Stimulated activated CD4-positive, alpha-beta T cell treated with anti-CD3 and anti-CD28 coated beads, Interleukin-12 subunit alpha, Interleukin-12 subunit beta, amount 100 ng/mL, for 48 hours (primary cell): ENCODE measurements around the gene SNHG17.
"Not testable (repeated sequence)": the region's sequence is repeated elsewhere in the genome, so short reads cannot be mapped to it uniquely, and the experiment has no call there.

Experiments used
- DNase-seq, 3 donors: peaks; one replicate each; pipeline ENCODE4 v3.0.0-alpha.2; 2020; ENCODE audit warnings: low read depth in 2 of 3, low spot score in 1 of 3

SNHG17 gene

DNA sequence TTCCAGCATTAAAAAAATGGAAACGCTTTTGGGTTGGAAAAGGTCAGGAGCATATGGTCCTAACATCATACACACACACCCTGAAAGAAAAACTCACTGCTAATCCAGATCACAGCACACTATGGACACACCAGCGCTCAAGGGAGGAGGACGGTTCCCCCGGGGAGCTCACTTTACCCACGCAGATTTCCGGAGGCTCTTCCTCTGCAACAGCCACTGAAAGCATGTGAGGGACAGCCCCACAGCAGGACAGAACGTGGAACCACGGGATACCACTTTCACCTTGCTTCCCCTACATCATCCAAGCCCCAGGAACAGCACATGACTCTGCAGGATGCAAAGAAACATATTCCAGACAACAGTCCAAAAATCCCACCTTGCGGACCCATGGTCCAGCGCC, 13.2 kb downstream of the SNHG17 start:
- no peak for DNase-seq

DNA sequence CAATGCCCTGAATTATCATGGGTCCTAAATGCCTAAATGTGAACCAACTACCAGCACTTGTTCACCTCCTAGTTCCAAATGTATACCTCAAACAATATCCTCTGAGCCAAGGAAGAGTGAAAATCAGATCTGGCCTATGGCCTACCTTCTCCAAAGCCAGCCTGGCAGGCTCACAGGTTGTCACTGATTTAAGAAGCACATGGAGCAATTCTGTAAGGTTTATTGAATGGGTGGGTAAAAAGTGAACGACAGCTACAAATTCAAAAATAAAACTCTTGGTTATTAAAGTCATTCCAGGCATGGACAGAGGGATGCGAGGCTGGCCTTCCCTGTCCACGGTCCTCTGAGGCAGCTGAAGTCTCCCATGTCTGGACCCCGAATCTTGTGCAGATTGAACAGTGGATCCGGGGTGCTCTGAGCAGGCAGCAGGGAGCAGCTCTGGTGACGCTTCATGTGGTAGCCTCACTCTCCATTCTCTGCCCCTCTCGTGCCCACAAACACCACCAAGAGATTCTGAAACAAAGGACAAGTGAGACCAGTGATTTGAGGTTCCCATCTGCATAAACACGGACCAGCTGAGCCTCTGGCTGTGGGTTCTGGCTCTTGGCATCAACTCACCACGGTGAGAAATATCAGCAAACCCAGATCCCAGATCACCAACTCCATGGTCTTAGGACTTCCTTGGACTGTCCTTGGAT, 14.6 kb downstream of the SNHG17 start:
- DNase-seq = no peak

DNA sequence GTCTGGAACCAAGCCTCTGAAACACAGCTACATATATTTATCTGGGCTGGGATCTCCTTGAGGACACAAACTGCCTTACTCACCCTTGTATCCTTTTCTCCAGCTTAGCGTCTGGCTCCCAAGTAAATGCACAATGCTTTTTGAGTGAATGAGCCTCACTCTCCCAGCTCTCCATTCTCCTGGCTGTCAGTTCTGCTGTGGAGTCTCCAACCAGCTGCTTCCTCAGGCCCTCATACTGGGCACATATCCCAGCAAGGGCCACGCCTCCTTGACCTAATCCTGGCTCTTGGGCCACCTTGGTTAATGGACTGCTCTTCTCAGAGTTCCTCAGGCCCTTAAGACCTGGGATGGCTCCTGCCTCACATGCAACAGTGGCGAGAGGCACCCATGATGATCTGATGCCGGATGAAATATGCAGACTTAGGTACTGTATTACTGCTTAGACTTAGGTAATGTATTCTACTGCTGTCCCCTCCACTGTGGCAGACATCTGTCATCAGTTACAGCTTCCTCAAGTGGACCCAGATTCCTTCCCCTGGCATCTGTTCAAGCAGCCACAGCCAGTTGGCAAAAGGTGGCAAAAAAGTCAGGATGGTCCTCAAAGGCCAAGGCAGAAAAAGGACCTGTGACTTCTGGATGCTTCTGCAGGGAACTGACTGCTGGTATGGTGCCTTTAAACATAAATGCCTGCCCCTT, 16.5 kb downstream of the SNHG17 start:
- no peak for DNase-seq

DNA sequence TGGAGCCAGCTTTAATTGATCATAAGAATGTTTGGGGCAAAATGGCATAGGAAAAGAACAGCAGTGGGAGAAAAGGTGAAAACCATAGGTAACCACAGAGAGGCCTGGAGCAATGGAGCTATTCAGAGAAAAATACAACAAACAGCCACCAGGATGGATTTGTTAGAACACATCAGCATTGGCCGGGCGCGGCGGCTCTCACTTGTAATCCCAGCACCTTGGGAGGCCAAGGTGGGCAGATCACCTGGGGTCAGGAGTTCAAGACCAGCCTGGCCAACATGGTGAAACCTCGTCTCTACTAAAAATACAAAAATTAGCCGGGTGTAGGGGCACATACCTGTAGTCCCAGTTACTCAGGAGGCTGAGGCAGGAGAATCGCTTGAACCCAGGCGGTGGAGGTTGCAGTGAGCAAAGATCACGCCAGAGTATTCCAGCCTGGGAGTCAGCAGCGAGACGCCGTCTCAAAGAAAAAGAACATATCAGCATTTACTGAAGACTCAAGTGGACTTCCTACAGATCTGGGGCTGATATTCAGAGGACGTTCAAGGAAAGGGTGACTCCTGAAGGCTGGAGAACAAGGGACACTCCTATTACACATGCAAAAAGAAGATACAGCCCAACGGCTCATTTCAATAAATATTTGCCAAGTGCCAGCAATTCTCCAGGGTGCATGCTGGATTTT, 20.2 kb downstream of the SNHG17 start:
- DNase-seq = no peak

DNA sequence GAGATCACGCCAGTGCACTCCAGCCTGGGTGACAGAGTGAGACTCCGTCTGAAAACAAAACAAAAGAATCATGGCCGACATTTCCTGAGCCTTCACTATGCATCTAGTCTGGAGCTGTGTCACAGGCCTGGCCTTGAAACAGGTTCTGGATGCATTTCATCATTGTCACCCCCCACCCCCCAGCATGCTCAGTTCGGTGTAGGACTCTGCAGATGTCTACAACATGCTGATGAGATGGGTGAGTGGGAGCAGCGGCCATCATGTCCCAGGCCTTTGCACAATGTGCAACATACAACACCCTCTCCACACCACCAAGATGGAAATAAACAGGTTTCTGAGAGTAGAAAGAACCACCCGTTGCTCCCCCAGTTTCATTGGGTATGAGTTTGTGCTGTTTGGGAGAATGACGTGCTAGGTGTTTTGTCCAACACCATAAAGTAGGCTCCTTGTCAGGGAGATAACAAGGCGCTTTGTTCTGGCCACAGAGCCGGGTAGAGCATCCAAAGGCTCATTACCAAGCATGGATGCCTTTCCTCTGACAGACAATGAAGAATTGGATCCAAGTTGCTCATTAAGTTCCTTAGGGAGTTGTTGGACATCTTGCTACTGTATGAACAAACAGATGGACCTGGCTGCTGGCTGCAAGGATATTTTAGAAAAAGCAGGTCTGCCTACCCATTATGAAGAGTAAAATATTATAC, 22.1 kb downstream of the SNHG17 start:
- DNase-seq = no peak

DNA sequence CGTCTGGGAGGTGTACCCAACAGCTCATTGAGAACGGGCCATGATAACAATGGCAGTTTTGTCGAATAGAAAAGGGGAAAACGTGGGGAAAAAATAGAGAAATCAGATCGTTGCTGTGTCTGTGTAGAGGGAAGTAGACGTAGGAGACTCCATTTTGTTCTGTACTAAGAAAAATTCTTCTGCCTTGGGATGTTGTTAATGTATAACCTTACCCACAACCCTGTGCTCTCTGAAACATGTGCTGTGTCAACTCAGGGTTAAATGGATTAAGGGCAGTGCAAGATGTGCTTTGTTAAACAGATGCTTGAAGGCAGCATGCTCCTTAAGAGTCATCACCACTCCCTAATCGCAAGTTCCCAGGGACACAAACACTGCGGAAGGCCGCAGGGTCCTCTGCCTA, 27.3 kb downstream of the SNHG17 start:
- not testable (repeated sequence) for DNase-seq

DNA sequence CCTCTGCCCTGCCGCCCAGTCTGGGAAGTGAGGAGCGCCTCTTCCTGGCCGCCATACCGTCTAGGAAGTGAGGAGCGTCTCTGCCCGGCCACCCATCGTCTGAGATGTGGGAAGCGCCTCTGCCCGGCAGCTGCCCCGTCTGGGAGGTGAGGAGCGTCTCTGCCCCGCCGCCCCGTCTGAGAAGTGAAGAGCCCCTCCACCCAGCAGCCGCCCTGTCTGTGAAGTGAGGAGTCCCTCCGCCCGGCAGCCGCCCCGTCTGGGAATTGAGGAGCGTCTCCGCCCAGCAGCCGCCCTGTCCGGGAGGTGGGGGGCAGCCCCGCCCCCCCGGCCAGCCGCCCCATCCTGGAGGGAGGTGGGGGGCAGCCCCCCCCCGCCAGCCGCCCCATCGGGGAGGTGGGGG, 27.8 kb downstream of the SNHG17 start:
- no peak for DNase-seq

DNA sequence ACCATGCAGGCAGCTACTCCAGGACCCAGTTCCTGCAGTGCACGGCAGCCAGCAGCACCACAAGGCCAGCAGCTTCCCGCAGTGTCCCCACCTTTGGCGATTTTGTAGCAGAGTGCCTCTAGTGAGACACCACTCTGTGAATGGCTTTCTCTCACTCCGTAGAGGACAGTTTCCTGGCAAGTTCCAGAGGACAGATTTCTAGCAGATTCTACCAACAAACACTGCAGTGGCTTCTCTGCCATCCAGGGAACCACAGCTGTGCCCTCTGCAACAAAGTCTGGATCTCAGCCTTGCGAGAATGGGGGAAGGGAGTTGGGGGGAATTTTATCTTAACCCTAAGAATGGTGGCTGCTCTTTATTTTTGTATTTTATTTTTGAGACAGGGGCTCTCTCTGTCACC, 28.7 kb downstream of the SNHG17 start:
- DNase-seq = no peak

DNA sequence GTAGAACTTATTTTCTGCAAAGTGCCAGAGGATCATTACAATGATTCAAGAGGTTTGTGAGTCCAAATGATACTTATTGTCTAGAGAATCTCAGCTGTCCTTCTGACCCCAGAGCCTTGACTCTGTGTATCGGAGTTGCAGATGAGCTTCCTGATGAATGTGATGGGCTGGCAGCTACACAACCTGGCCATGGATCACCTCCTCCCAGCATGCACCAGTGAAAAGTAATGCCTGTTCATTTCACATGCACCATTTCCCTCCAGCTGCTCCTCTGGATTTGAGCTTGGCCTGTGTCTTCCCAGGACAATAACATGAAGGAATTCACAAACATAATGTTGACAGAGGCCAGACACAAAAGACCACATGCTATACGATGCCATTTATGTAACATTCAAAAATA, 30.0 kb downstream of the SNHG17 start:
- no peak for DNase-seq

DNA sequence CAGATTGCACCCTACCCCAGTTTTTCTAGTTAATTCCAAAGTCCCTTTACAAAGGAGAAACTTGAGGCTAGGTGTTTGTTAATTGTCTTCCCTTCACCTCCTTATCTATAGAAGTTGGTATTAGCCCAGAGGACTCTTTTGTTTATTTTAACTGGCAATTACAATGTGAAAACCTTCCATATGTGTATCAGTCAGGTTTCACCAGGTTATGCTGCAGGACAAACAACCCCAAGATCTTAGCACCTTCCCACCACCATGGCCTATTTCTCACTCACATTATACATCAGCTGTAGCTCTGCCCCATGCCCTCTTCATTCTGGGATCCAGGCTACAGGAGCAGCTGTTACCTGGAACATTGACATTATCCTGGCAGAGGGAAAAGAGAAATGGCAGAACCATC, 31.1 kb downstream of the SNHG17 start:
- no peak for DNase-seq

DNA sequence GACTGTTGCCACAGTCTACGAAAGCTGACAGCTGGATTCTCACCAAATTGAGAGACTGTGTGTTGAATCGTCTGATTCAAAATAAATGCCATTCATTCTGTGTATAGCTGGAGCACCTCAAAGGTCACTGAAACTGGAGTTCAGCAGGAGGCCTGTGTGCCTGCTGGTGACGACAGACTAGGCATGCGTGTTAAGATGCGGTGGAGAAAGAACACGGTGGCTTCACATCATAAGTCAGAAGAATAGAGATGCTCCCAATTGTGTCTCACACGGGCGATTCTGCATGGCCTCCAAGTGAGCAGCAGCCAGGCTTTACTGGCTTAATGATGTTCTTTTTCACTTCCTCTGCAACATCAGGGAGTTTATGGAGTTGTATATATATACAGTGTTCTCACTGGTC, 32.3 kb downstream of the SNHG17 start:
- no peak for DNase-seq

DNA sequence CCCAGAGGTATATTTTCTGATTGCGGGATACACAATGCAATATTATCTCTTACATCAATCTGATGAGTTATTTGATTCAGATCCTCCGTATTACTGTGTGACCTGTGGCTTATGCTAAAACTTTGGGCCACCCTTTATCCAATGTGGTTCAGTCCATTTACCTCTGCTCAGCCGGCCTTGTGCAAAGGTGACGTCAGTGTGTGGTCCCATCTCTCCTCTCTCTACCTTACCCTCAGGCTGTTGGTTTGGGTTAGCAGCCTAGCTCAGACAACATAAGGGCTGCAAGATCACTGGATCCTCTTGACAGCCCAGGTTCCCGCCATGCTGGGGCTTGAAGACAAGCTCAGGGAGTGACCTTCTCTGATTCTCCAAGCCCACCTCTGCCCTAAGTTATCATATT, 33.0 kb downstream of the SNHG17 start:
- DNase-seq = no peak

DNA sequence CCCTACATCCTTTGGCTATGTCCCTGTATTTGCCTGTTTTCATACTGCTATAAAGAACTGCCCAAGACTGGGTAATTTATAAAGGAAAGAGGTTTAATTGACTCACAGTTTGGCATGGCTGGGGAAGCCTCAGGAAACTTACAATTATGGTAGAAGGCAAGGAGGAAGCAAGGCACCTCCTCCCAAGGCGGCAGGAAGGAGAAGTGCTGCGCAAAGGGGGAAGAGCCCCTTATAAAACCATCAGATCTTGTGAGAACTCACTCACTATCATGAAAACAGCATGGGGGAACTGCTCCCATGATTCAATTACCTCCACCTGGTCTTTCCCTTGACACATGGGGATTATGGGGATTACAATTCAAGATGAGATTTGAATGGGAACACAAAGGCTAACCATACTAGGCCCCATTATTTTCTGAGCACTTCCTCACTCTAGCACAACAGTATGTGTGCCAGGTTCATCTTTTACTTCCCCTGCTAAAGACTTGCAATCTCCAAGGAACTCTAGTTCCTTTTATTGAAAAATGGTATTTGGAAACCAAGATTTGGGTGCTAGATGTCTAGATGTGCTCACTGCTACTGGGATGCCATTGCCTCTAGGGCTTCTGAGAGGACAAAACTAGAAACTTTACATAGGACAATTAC, 39.3 kb downstream of the SNHG17 start:
- not testable (repeated sequence) for DNase-seq

DNA sequence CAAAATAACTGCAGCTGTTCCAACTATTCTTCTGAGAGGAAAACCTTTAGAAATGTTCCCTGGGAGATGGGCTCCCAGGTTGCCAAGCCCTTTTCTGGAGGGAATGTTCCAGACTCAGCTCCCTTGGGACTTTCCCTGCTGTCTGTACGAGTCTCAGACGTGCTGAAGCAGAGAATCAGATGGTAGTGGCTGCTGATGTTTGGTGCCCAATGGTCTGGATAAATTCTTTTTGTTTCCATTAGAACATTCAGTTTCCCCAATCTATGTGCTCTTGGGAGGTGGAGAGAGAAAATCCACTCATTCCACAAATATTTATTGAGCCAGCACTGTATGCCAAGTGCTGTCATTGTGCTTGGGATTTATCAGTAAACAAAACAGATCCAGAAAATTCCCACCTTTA, 40.0 kb downstream of the SNHG17 start:
- DNase-seq = no peak

DNA sequence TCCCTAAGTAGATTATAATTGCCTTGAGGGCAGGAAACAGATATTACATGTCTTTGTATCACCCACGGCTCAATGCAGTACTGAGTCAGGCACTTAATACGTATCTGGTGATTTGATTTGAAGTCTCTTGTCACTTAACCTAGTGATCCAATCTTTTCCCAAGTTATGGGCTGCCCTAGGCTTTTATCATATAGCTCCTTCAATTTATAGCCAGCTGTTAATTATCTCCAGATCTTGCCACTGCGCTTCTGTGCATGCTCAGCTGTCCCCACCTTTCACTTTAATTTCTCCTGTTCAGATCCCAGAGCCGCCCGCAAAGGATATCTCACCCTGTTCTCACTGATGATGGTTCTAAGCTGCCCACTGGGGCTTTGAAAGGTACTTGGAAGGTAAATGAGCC, 41.9 kb downstream of the SNHG17 start:
- DNase-seq = no peak

DNA sequence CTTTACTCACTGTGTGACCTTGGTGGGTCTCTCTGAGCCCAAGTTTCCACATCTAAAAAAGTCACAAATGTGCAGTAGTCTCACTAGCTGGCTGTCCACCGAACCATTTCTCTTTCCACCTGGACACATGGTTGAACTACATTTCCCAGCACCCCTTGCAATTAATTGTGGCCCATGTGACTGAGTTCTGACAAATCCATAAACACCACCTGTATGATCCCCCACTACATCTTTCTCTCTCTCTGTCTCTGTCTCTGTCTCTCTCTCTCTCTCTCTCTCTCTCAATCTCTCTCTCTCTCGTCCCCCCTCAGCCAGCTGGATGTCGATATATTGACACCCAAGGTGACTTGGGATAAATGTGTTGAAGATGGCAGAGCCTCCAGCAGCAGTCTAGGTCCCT, 42.8 kb downstream of the SNHG17 start:
- DNase-seq = no peak

DNA sequence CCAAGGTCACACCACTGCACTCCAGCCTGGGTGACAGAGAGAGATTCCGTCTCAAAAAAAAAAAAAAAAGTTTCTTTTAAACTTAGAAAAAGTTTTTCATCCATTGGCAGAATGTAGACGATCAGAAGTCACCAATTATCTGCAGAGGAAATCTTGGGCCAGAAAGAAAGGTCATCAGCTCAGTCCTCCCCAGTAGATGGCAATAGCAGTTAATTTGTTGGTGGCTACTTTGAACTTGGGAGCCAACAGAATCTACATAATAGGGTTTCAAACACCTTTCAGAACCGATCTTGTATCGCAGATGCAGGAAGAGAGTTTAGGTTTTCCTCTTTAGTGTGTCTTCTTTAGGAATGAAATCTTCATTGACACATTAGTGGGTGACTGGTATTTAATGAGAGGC, 47.2 kb downstream of the SNHG17 start:
- no peak for DNase-seq

DNA sequence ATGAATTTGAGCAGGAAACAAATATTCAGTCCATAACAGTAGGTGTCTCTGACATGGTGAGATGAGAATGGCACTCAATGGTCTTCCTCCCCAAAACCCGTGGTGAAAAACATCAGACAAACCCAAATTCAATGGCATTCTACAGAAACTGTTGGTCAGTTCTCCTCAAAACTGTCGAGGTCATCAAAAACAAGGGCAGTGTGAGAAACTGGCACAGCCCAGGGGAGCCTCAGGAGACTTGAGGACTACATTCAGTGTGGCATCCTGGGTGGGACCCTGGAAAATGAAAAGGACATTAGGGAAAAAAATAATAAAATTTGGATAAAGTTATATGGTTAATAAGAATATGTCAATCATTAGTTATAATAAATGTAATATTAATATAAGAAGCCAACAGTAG, 48.3 kb downstream of the SNHG17 start:
- no peak for DNase-seq

DNA sequence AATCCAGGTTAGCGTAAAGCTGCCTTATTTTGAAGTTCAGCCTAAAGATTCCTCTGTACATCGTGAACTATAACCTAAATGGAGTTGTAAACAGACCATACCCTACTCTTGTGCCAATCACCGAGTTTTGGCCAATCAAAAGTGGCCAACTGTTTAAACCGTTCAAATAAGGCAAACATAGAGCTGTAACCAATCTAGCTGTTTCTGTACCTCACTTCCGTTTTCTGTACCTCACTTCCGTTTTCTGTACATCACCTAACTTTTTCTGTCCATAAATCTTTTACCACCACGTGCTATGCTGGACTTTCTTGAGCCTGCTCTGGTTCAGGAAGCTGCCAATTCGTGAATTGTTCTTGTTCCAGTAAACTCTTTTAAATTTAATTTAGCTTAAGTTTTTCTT, 49.1 kb downstream of the SNHG17 start:
- no peak for DNase-seq

DNA sequence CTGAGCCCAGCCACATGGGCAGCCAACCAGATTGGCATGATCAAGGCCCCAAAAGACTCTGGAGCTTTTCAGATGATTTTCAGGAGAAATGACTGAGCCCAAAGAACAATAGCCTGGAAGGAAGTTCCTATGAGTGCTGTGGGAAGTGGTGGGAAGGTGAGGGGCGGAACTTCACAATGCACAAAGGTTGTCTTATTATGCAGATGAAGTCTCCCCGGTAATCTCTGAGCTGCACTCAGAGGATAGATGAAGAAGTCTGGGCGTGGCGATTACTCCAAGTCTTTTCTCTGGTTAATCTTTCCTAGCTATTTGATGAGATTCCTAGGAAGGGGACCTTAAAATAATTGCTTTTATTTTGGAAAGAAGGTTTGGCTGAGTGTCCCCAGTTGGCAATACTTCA, 52.0 kb downstream of the SNHG17 start:
- no peak for DNase-seq

DNA sequence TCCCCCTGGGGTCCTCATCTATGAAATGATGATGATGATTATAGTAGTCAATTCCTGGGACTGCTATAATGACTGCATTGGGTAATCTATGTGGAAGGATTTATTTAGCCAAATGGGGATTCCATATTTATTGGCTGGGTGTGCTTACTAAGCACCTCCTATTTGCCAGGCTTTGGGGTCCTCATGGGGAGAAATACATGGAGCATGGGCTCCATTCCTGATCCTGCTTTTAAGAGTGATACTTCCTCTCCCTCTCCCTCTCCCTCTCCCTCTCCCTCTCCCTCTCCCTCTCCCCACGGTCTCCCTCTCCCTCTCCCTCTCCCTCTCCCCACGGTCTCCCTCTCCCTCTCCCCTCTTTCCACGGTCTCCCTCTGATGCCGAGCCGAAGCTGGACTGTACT, 57.3 kb downstream of the SNHG17 start:
- not testable (repeated sequence) for DNase-seq
